ENCODE data around the gene ETS1. TPM values are rescaled to one million over a fixed set of nuclear protein-coding genes. Genes with fewer than 3 reads are reported as not detected.

Gene ETS1
- total RNA-seq, 1 experiment from 2014 or later: 29.9 TPM

GRCh38 chr11:128634395-128634794 is 47.0 kb upstream of the ETS1 start:
- Histone ChIP-seq H2AK5ac (ENCODE audit: insufficient read length, low read length) (no peak overlapping the region), H3K14ac (ENCODE audit: insufficient read depth, low read length) (no peak overlapping the region), H3K4me1 (ENCODE audit: insufficient read depth, low read length) (no peaks in the 10 kb centered on the region), H2BK15ac (ENCODE audit: low read depth, low read length) (no peak overlapping the region), H3K23ac (ENCODE audit: insufficient read length, low read depth, low read length) (no peak overlapping the region), H3K23me2 (ENCODE audit: insufficient read length, low read depth, low read length, poor library complexity, severe bottlenecking) (no peaks in the 10 kb centered on the region), H3K18ac (ENCODE audit: insufficient read length, low read depth, low read length) (no peak overlapping the region), H3K9ac (ENCODE audit: extremely low read depth, insufficient read length, low read length) (no peak overlapping the region), H2BK120ac (ENCODE audit: low read depth, low read length, poor library complexity, severe bottlenecking) (no peak overlapping the region), H4K8ac (replicated peaks; ENCODE audit: insufficient read length, low read depth, low read length) (no peak overlapping the region), H3K79me2 (ENCODE audit: insufficient read depth, low read length) (no peaks in the 10 kb centered on the region), H4K20me1 (ENCODE audit: control insufficient read depth, insufficient read depth, insufficient read length) (no peaks in the 10 kb centered on the region), H3K4ac (ENCODE audit: low read depth, low read length) (no peak overlapping the region), H3K79me1 (ENCODE audit: insufficient read depth, low read depth, low read length, poor library complexity, severe bottlenecking) (no peaks in the 10 kb centered on the region), H2BK12ac (ENCODE audit: insufficient read length, low read depth, low read length) (no peak overlapping the region), H2BK5ac (ENCODE audit: insufficient read length, low read length) (no peak overlapping the region), H4K91ac (ENCODE audit: insufficient read length, low read depth, low read length) (no peak overlapping the region), H2BK20ac (ENCODE audit: low read depth, low read length, poor library complexity, severe bottlenecking) (no peak overlapping the region), H3K27ac (ENCODE audit: insufficient read length, low read depth, low read length) (no peak overlapping the region), H3K4me2 (ENCODE audit: insufficient read depth, insufficient read length, low read length) (no peak overlapping the region), H2AFZ (ENCODE audit: low read length) (no peak overlapping the region), H3T11ph (ENCODE audit: low read length) (no peak overlapping the region), H3K27me3 (ENCODE audit: insufficient read depth, low read length) (no peaks in the 10 kb centered on the region), H3K56ac (ENCODE audit: insufficient read length, low read depth, low read length) (no peak overlapping the region), H3K9me3 (ENCODE audit: control insufficient read depth, low read depth, low read length) (no peaks in the 10 kb centered on the region), H4K5ac (ENCODE audit: insufficient read length, low read depth, low read length) (no peak overlapping the region)
- DNase-seq: no peak
- no peak for TF ChIP-seq CTCF (conservative IDR thresholded peaks at IDR 0.05)
- Mint-ChIP-seq H3K4me1 (peaks cover 0 to 12% of the 10 kb centered on the region in 2 experiments; a peak in 2 of 4 replicates), H3K4me3 (no peak overlapping the region), H3K36me3 (ENCODE audit: insufficient read depth in 1 of 3, low read depth in 3 of 3) (no peaks in the 10 kb centered on the region), H3K27me3 (ENCODE audit: low read depth) (peaks cover 5% of the 10 kb centered on the region), H3K27ac (no peak overlapping the region), H3K9me3 (no peaks in the 10 kb centered on the region)
- WGBS (ENCODE audit: extremely low coverage, insufficient read length, low lambda C conversion rate): no CpG with 5 or more reads among the region's 2 CpGs

Data from H9 (cell line).